Ascending aorta (tissue), 2 donors: Measurements from ENCODE around the gene IL22RA1. TPM values are rescaled to one million over a fixed set of nuclear protein-coding genes. Genes with fewer than 3 reads are reported as not detected.
A peak's percentile ranks its signal among the peaks of the same experiment; 100 is the strongest.

ENCODE experiments used
- DNase-seq, 2 donors: peaks; one replicate each; pipeline ENCODE4 v3.0.0-alpha.2; 2019; ENCODE audit warnings: low spot score in 2 of 2
- H3K27ac ChIP-seq, 2 donors: fragments of 200-600 bp; sonication (generic); one replicate each; pipeline ENCODE4 v1.5.1; 2016 to 2017; ENCODE audit warnings: mild to moderate bottlenecking in 1 of 2
- H3K27me3 ChIP-seq: fragments of 200-600 bp; sonication (generic); one replicate; pipeline ENCODE4 v1.5.1; 2017
- H3K36me3 ChIP-seq, 2 donors: fragments of 200-600 bp; sonication (generic); one replicate each; pipeline ENCODE4 v1.5.1; 2016
- H3K4me1 ChIP-seq, 2 donors: fragments of 200-600 bp; sonication (generic); one replicate each; pipeline ENCODE4 v1.5.1; 2016 to 2017; ENCODE audit warnings: mild to moderate bottlenecking in 1 of 2
- H3K4me3 ChIP-seq, 2 donors: fragments of 200-600 bp; sonication (generic); one replicate each; pipeline ENCODE4 v1.5.1; 2016 to 2017; ENCODE audit warnings: mild to moderate bottlenecking in 1 of 2
- H3K9me3 ChIP-seq, 2 donors: fragments of 200-600 bp; sonication (generic); one replicate each; pipeline ENCODE4 v1.5.1; 2016
- intact Hi-C: fragments of 100-400 bp; cut with DNase I; formaldehyde crosslinking; loops from one replicate; pipeline ENCODE4 v1.15.1; 2023
- total RNA-seq: library from RNA; depleted of rRNA; stranded (reverse); fragments of >200 nt; gene quantifications from one replicate; pipeline ENCODE4 v1.1.0, GENCODE V29; 2016
- TF ChIP-seq, protein P1 (sequence below), 3 experiments: fragments of 200-600 bp in 2 of 3; fragments of 450-650 bp in 1 of 3; sonication (generic) in 2 of 3; IDR thresholded peaks; one replicate each; pipeline ENCODE4 v1.5.1; 2016 to 2019; ENCODE audit warnings: antibody characterized with exemption in 3 of 3, mild to moderate bottlenecking in 1 of 3, moderate library complexity in 1 of 3

The IL22RA1 gene
- total RNA-seq, 1 donor from 2014 or later: not detected

DNA sequence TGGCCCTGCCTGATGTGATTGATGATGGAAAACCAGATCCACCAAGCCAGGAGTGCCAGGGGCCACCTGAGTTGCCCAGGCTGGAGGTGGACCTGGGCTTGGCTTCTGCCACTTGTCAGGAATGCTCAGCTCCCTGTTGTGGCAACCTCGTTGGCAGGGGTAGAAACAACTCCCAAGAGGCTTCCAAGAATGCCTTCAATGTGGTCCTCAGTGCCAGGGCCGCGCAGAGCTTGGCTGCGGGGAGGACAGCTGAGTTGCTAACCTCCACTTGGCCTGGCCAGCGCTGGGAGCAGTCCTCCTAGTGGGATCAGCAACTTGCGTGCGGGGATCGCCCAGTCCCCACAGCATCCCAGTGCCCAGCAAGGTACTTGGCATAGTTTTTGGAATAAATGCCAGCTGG, 40.0 kb downstream of the IL22RA1 start:
- no peak overlapping the region for H3K4me3 ChIP-seq
- H3K27me3 ChIP-seq: no peaks in the 10 kb centered on the region
- DNase-seq: peak in 1 of 2 donors; percentile 81
- TF ChIP-seq, protein P1, sequence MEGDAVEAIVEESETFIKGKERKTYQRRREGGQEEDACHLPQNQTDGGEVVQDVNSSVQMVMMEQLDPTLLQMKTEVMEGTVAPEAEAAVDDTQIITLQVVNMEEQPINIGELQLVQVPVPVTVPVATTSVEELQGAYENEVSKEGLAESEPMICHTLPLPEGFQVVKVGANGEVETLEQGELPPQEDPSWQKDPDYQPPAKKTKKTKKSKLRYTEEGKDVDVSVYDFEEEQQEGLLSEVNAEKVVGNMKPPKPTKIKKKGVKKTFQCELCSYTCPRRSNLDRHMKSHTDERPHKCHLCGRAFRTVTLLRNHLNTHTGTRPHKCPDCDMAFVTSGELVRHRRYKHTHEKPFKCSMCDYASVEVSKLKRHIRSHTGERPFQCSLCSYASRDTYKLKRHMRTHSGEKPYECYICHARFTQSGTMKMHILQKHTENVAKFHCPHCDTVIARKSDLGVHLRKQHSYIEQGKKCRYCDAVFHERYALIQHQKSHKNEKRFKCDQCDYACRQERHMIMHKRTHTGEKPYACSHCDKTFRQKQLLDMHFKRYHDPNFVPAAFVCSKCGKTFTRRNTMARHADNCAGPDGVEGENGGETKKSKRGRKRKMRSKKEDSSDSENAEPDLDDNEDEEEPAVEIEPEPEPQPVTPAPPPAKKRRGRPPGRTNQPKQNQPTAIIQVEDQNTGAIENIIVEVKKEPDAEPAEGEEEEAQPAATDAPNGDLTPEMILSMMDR (IDR thresholded peaks at IDR 0.05): no peak
- peak overlapping the region; percentile 22 to 37 for H3K27ac ChIP-seq
- H3K9me3 ChIP-seq: no peaks in the 10 kb centered on the region
- intact Hi-C loops: no loop called here
- no peaks in the 10 kb centered on the region for H3K36me3 ChIP-seq
- H3K4me1 ChIP-seq: peaks cover 0 to 15% of the 10 kb centered on the region in 2 donors

DNA sequence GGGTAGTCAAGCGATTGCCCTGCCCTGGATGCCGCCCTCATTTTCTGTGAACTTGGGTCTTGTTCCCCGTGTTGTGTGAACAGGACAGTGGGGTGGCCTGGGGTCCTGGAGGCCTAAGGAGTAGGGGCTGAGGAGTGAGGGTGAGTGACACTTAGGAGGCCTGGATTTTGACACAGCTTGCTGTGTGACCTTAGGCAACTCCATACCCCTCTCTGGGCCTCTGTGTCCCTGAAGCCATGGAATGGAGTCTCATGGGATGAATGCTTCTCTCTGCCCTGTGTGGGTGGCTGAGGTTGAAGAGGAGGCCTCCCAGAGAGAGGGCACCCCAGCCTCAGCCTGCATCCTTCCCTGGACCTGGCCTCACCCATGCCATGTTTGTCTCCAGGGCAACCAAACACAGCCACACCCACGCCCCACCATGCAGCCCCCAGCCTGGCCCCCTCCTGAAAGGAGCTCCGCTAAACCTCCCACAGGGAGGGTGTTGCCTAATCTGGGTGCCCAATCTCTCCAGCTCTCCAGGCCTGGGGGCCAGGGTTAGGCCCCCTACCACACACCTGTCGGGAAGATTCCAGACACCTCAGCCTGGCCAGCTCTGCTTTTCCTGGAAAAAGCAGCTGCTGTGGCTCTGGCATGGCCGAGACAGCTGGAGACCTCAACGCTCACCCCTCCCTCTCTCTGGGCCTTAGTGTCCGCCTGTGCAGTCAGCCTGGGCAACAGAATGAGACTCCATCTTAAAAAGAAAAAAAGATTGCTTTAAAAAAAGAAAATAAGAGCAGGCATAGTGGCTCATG, 40.9 kb downstream of the IL22RA1 start:
- TF ChIP-seq, protein P1 (IDR thresholded peaks at IDR 0.05): no peak
- H3K27ac ChIP-seq: peak overlapping the region in 1 of 2 donors; percentile 37
- intact Hi-C loops: no loop called here
- no peaks in the 10 kb centered on the region for H3K9me3 ChIP-seq
- H3K36me3 ChIP-seq: no peaks in the 10 kb centered on the region
- DNase-seq: no peak
- no peak overlapping the region for H3K4me3 ChIP-seq
- H3K4me1 ChIP-seq: peaks cover 0 to 15% of the 10 kb centered on the region in 2 donors
- no peaks in the 10 kb centered on the region for H3K27me3 ChIP-seq

DNA sequence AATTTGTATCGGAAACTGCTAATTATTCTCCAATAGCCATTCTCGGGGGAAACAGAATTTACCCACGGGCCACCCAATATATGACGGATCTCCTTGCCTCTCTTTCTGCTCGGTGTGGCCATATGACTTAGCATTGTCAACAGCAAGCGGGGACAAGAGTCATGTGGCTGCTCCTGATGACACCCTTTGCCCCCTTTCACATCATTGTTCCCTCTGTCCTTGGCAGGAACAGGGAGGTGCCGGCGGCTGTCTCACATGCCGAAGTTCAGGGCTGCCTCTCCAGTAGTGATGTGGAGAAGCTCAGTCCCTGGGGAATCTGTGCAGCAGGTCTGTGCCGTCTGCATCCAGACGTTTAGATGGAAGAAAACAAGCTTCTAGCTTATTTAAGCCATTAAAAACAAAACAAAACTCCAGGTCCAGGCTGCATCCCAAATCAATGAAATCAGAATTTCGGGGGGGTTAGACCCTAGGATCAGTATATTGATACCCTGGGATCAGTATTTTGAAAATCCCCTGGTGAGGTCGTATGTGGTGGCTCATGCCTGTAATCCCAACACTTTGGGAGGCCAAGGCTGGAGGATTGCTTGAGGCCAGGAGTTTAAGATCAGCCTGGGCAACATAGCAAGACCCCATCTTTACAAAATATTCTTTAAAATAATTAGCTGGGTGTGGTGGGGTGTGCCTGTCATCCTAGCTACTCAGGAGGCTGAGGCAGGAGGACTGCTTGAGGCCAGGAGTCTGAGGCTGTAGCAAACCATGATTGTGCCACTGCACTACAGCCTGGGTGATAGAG, 41.8 kb downstream of the IL22RA1 start:
- H3K4me1 ChIP-seq: peaks cover 0 to 15% of the 10 kb centered on the region in 2 donors
- no peaks in the 10 kb centered on the region for H3K36me3 ChIP-seq
- H3K4me3 ChIP-seq: no peak overlapping the region
- no peaks in the 10 kb centered on the region for H3K27me3 ChIP-seq
- no peaks in the 10 kb centered on the region for H3K9me3 ChIP-seq
- H3K27ac ChIP-seq: no peak overlapping the region
- intact Hi-C loops: no loop called here
- TF ChIP-seq, protein P1 (IDR thresholded peaks at IDR 0.05): no peak
- no peak for DNase-seq

DNA sequence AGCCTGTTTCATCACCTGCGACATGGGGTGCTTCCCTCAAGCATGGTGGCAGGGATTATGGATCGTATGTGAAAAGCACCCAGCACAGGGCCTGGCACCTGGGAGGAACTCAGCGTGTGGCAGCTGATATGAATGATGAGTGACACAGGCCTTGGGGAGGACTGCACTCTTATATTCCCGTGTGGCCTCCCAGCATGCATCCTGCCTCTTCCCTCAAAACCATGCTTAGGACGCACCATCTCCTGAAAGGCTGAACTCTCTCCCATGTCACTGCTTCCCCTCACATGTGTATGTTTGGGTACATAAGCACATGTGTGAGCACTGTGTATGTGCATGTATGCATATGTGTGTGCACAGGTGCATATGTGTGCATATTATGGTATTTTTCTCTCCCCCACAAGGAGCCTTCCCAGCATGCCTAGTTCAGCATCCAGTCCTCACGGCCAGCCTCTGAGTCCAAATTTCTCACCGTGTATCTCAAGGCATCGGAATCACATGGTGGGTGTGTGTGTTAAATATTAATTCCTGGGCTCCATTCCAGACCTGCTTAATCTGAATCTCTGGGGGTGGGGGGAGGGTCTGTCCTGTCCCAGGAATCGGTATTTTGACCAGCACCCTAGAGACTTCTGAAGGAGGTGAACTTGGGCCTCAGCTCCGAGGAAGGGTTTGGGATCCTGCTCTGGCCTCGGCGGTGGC, 43.8 kb downstream of the IL22RA1 start:
- H3K4me3 ChIP-seq: no peak overlapping the region
- no peak for DNase-seq
- no peaks in the 10 kb centered on the region for H3K9me3 ChIP-seq
- no peaks in the 10 kb centered on the region for H3K36me3 ChIP-seq
- intact Hi-C loops: no loop called here
- no peak overlapping the region for H3K27ac ChIP-seq
- no peaks in the 10 kb centered on the region for H3K27me3 ChIP-seq
- TF ChIP-seq, protein P1 (IDR thresholded peaks at IDR 0.05): no peak
- peaks cover 0 to 15% of the 10 kb centered on the region in 2 donors for H3K4me1 ChIP-seq

DNA sequence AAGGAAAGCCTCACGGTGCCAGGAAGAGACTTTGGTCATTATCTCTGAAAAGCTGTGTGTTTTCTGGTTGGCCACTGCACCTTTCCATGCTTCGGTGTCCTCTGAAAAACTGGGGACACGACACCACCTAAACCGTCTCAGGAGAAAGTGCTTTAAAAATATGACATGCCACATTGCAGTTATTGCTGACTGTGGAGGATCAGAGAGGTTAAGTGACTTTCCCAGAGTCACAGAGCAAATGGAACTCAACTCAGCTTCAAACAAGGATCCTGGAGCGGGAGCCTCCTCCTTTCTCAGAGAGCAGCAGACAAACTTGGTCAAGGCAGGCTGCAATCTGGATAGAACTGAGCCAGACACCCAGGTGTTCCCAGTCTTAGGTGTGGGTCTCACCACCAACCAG, 44.8 kb downstream of the IL22RA1 start:
- Histone ChIP-seq H3K9me3 (no peaks in the 10 kb centered on the region), H3K4me3 (no peak overlapping the region), H3K4me1 (peaks cover 0 to 10% of the 10 kb centered on the region in 2 donors), H3K36me3 (no peaks in the 10 kb centered on the region), H3K27me3 (no peaks in the 10 kb centered on the region), H3K27ac (no peak overlapping the region)
- TF ChIP-seq, protein P1 (IDR thresholded peaks at IDR 0.05): no peak
- DNase-seq: no peak
- intact Hi-C loops: no loop called here
